GM21360 (cell line): ENCODE measurements around the gene PPP1R17.

ENCODE experiments used
- ATAC-seq: cut with Tn5 transposase; IDR thresholded peaks from one replicate; pipeline ENCODE4 v1.9.1; 2021; ENCODE audit warnings: mild to moderate bottlenecking, moderate library complexity; ENCODE audit not compliant: unreplicated experiment

The PPP1R17 gene

DNA sequence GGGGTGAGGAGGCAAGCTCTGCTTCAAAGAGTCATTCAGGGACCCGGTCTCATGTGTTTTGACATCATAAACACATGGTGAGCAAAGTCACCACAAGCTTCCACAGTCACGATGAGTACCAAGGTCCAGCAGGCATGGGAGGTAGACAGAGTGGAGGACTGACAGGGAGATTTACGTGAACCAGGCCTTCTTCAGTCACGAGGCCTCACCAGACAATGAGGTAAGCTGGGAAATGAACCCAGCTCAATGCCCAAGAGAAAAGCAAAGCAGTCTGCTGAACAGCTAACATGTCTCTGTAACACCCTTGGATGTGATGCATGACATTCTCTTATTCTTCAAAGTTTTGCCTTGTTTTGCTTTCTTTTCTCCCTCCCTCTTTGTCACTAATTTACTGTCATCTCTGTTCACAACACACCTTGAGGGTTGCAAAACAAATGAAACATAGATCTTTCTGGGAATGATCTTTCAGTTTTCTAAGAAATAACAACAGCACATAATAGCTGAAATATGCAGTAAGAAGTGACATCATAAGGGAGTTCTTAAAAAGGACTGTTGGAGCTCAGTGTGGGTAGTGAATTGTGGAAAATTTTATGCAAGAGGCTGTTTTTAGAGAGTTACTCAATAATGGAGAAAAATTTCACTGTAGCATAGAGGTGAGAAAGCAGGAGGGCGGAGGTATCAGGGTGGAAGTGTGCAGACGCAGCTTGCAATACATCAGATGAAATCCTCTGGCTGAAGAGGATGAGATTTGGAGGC, 9.0 kb downstream of the PPP1R17 start:
- ATAC-seq = no peak

DNA sequence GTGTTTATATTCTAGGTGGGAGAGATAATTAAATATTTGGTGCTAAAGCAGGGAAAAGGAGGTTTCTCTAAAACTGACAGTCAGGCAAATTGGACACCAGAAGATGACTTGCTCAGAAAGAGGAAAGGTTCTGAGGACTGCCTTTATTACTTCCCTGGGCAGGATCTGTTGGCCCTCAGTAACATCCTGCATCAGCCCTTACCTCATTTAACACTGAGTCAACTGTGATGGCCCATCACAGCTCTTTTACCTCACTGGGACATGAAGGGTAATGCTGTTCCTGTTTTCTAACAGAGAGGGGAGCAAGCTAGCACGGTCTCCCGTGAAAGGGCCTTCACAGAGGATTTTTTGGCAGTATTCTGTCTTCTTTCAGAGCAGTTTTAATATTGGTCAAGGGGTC, 12.0 kb downstream of the PPP1R17 start:
- ATAC-seq = no peak

DNA sequence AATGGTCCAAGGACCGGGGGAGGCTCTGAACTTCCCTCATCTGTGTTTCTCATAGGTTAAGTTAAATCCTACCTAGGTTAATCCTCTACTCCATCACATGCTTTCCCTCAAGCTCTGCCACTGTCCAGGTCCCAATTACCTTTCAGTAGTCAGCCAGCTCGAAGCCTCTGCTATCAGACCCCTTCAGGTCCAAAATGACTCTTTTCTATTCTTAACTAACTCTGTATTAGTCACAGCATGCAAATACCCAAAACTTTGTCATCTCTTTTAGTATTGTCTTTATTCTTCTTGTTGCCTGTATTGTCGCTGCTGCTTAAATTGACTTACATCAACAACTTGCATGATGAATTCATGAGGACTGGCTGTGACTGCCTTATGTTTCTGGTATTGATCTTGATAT, 15.3 kb downstream of the PPP1R17 start:
- ATAC-seq = no peak

DNA sequence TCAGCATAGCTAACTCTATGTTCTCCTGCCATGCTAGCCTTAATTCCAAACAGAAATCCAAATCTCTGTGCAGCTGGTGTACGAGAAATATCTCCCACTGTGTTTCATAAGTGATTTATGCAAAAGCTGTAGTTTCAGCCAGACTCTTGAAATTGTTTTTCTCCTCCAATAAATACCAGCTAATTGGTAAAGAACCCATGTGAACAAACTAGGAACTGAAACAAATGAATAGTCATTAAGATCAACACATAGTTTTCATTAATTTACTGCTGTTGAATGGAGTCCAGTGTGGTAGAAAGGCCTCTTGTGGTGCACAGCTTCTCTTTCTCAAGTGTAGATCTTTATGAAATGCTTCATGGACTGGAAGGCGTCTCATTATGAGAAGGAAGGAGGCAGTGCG, 18.4 kb downstream of the PPP1R17 start:
- ATAC-seq = no peak

DNA sequence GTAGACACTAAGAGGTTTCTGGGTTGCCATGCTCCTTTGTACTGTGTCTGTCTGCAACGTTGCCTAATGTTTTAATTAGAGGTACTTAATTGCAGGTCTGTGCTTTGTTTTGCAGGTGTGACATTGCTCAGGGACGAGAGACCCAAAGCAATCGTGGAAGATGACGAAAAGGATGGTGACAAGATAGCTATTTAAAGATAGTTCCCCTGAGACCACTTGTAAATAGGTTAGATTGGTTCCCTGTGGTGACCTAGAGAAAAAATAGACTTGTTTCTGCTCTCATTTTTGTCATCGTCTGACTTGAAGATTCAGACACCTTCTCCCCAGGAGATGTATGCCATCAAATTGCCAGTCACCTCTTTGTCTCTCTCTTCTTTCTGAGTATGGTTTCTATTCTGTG, 20.1 kb downstream of the PPP1R17 start:
- no peak for ATAC-seq

DNA sequence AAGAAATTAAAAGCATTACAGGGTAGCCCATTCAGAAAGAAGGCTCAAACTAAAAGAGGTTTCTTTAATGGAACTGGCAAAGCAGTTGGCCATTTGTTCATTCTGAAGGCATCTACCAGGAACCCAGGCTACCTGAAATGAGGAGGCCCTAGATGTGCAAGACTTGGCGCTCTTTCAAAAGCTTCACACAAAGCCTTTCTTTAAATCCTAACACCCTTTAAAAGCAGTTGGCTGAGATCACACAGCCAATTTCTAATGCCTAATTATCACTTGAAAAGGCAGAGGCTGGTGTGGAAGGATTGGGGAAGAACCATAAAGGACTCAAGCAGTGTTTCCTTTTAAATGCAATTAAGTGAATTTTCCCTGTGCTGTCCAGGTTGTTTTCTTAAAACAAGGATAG, 23.2 kb downstream of the PPP1R17 start:
- ATAC-seq = no peak

DNA sequence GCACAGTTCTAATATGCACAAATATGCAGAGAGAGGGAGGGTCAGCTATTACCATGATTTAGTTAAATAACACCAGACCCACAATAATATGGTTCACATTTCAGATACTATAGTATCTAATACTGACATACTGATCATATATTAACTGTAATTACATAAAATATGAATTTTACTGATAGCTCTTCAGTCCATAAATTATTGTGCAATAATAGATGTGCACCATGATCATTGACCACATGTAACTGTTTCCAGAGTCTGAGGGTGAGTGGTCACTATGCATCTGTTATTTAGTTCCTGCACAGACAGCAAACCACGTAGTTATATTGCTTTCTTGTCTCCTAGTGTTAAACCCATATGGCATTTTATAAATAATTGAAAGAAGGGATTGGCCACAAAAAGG, 29.3 kb downstream of the PPP1R17 start:
- no peak for ATAC-seq

DNA sequence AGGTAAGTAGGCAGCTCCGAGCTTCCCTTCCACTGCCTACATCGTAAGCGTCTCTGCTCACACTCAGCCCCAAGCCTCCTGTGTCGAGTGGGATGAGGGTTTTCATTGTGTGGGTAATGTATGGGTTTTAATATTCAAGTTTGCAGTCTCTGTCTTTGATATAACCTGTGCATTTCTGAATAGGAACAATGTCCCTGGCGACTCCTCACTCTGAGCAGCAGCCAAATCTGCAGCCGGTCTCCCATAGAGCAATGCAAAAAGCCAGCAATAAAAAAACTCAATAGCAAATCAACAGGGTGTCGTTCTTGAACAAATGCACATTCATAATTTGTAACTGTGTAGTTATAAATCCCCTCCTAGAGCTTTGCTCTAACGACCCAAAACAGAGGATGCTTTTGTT, 33.4 kb downstream of the PPP1R17 start:
- ATAC-seq = no peak

DNA sequence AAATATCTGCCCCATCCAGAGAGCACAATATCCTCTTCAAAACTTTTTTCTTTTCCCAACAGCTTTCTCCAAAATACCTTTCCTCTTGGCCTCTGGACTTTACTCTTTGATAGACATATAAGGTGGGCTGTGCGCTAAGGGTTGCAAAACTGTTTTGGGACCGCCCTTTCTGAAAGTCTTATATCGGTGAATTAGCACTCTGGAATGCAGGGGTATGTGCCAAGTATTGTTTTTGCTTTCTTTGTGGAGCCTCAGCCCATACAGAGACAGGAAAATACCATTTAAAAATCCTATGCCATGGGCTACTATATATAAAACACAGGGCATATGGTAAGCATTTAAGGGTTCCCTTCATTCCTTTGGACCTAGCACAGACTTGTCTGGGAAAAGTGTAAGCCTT, 37.7 kb downstream of the PPP1R17 start:
- no peak for ATAC-seq

DNA sequence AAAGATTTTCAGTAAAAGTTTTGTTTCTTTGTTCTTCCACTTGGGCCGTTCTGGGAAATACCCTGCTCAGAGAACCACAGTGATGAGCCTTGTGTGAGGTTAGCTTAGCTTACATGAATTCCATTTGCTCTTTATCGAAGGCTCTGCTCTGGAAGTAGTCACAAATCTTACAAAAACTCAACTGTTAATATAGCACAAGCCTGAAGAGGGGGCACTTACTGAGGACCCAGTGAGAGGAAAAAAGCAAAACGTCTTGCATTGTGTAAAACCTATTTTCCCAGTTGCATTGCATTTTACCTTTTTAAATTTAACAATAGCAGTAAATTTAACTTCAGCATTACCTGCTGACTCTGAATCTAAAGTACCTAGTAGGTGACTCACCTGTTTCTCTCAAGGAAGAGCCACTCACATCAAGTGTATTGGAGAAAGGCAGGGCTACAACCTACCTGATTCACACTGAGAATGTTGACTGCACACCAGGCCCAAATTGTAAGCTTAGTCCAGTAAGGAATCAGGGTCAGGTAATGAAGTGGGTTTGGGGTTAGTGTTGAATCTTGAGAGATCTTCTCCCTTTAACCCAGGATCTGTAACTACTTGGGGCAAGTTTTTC, 42.3 kb downstream of the PPP1R17 start:
- no peak for ATAC-seq

DNA sequence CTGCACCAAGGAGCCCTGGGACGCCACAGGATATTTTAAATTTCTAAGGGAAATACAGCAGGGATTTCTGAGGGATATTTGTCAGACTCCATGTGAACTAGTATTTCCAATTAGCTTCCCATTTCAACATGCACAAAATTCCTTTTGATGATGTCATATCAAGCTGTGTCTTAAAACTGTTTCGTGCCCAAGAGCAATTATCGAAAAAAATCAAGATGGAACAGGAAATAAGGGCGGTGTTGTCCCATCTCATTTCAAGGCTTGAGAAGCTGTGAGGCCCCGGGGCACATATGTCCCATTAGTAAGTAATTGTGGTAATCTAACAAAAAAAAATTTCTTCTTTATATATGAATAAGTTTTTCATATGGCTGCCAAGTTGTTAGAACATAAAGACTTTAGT, 47.4 kb downstream of the PPP1R17 start:
- no peak for ATAC-seq

DNA sequence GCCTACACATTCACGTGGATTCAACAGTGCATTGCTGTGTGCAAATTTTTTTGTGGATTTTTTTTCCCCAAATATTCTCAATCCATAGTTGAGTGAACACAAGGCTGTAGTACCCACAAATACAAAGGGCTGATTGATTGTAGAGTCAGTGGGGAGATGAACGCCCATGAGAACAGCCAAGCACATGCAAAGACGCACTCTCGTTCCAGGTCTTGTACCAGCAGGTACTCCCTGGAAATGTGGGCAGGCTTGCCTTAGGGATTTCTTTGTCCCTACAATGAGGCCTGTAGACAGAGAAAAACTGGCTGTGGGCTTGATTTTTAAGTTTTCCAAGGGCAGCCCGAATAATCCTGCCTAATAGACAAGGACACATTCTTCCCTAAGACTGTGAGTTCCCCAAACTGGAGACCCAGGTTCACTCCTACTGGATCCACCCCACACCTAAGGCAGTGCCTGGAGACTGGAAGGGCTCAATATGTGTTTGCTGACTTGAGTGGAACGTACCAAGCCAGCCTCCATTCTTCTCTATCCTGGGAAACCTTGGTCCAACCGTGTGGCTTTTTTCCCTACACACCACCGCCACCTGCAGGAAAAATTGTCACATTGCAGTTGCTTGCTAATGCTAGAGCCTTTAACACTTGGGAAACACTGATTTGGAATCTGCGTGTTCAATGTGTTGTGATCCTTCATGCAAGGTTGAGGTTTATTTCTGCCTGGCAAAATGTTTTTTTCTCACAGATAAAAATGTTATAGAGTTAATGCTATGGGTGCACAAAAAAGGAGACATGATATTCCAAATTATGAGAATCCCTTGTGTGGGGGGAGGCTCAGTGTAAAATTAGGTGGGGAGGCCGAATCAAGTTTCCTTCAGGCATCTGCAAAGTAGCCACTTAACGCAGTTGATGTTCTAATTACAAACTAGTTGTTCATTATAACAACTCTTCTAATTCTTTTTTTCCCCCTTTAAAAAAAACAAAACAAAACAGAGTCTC, 49.3 kb downstream of the PPP1R17 start:
- ATAC-seq = no peak

DNA sequence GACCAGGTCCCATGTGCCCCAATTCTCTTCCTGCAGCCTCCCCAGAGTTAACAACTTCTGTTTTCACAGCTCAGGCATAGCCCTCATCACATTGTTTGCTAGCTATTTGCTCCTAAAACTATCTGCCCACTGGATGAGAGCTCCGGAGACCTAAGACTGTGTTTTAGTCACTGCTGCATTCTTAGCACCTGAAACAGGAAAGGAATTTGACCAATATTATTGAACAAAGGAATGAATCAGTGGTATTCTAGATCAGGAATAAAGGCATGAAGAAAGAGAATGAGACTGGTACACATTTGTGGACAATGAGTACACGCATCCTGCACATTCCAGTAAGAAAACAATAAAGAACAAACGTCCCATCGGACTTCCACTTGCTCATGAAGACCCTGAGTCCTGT, 54.8 kb downstream of the PPP1R17 start:
- no peak for ATAC-seq

DNA sequence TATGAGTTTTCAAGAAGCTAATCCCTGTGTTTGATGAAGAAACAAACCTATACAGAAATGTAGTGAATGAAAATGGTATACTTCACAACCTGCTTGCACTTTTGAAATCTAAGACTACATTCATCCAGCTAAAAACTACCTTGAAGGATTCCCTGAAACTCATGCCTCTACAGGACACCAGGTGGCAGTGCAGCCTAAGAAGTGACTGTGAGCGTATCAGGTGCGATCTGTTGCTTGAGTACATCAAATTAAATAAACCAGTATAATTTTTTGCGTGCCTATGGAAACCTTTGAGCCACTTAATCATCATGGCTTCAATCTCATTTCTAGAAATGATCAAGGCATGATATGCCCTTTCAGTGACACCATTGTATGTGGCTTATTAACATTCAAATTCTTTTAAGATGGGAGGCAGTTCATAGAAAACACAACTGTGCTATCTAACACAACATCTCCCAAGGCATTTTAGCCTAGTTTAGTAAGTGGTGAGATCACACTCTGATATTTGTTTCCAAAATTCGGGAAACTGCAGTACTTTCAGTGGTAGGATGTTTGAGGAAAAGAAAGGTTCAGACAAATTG, 57.4 kb downstream of the PPP1R17 start:
- ATAC-seq = peak; percentile 85

DNA sequence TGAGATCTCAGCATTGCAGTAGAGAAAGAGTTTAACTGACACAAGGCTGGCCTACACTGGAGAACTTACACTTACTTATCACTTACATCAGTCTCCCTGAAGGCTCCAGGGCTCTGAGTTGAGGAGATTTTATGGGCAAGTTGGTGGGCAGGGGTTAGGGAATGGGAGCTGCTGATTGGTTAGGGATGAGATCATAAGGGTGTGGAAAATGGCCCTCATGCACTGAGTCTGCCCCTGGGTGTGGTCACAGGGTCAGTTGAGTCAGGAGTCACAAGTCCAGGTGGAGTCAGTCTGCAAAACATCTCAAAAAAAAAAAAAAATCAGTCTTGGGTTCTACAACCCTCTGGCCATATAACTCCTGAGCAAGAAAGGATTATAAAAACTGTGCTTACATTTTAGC, 60.5 kb downstream of the PPP1R17 start:
- ATAC-seq = no peak

DNA sequence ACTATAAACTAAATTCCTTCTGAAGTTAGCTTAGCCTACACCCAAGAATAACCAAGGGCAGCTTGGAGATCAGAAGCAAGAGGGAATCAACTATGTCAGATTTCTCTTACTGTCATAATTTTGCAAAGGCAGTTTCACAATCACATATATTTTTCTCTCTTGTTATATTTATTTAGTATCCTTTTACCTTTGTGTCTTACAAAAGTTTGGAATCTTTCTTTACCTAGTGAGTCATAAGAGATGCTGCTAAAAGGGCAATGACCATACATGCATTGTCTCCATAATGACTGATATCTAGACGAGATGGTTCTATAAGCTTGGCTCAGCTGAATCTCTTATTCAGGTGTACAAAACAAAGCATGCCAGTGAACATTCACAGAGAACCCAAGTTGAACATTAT, 61.1 kb downstream of the PPP1R17 start:
- no peak for ATAC-seq

DNA sequence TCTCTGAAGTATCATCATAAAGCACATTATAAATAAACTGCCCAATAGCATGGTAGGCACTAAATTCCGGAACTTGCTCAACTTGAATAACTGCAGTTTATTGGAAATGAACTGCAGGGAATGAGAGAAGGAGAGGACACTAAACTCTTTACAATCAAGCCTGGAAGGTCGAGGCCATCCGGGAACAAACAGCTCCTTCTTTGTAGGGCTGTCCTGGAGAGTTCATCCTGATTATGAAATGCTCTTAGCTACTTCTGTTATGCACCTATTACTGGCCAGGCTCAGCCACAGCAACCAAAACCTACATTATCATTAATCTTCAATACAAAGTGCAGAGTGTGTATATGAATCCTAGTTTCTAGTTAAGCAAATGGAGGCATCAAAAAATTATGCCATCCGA, 64.7 kb downstream of the PPP1R17 start:
- ATAC-seq = no peak
